ENCODE results near the gene ZNF467. TPM values are rescaled to one million over a fixed set of nuclear protein-coding genes. Genes with fewer than 3 reads are reported as not detected.
A peak's percentile ranks its signal among the peaks of the same experiment; 100 is the strongest.

Gene ZNF467
- total RNA-seq, 5 donors from 2014 or later (not counting 1 experiment from before 2014, with no cell fraction given) = 3.0 to 5.3 (median 4.5) TPM

- no peak overlapping the region for H3K4me3 ChIP-seq (ENCODE audit: control insufficient read depth in 1 of 2, extremely low read depth in 1 of 2, low read length in 1 of 2)
- ChIA-PET CTCF (interaction anchor here in 1 of 2 donors (0.6 kb wide), 1 partner anchor 53 kb away, joined by 3 read pairs; no protein-coding TSS in a partner anchor), POLR2A (no interaction called here)
- no peak overlapping the region for H3K27ac ChIP-seq (ENCODE audit: low read length)
- no peak overlapping the region for H3K27ac Mint-ChIP-seq
- H3K4me1 ChIP-seq (ENCODE audit: control insufficient read depth in 1 of 2, extremely low read depth in 1 of 2, insufficient read depth in 2 of 2, low read length in 2 of 2) = peaks cover 0 to 2% of the 10 kb centered on the region in 2 experiments
- H3K9me3 Mint-ChIP-seq = peaks cover 0 to 13% (median 0%) of the 10 kb centered on the region in 3 donors
- H3K36me3 ChIP-seq (ENCODE audit: control insufficient read depth in 2 of 2, extremely low read depth in 1 of 2, insufficient read depth in 1 of 2, low read length in 1 of 2) = no peaks in the 10 kb centered on the region
- H3K4me3 Mint-ChIP-seq = no peak overlapping the region
- WGBS (ENCODE audit: insufficient coverage) = 83% methylated on average over 8 of the region's 9 CpGs
- ATAC-seq (replicated peaks in 1 of 4) (no peak), DNase-seq (no peak)
- peaks cover 0 to 10% of the 10 kb centered on the region in 2 donors for H3K27me3 Mint-ChIP-seq
- H3K4me1 Mint-ChIP-seq = no peaks in the 10 kb centered on the region
- H3K9me3 ChIP-seq = no peaks in the 10 kb centered on the region
- H3K27me3 ChIP-seq (replicated peaks in 1 of 2; ENCODE audit: control insufficient read depth in 2 of 2, extremely low read depth in 1 of 2, insufficient read depth in 2 of 2, low read length in 1 of 2) = peaks cover 0 to 30% of the 10 kb centered on the region in 2 experiments
- H3K36me3 Mint-ChIP-seq = peaks cover 2% of the 10 kb centered on the region
Observed at GRCh38 chr7:149748076-149748874, 25.1 kb downstream of the ZNF467 start.

GRCh38 chr7:149743476-149744255 is 29.7 kb downstream of the ZNF467 start:
- H3K9me3 ChIP-seq = no peaks in the 10 kb centered on the region
- POLR2A ChIA-PET = no interaction called here
- 33% methylated on average over 1 of the region's 4 CpGs for WGBS (ENCODE audit: insufficient coverage)
- H3K4me3 Mint-ChIP-seq = no peak overlapping the region
- H3K27me3 Mint-ChIP-seq = peaks cover 27 to 38% of the 10 kb centered on the region in 2 donors
- no peaks in the 10 kb centered on the region for H3K36me3 ChIP-seq (ENCODE audit: control insufficient read depth in 2 of 2, extremely low read depth in 1 of 2, insufficient read depth in 1 of 2, low read length in 1 of 2)
- CTCF ChIA-PET = interaction anchor here in 1 of 2 donors (1.6 kb wide), 1 partner anchor 81 kb away, joined by 6 read pairs; no protein-coding TSS in a partner anchor
- peaks cover 2 to 12% of the 10 kb centered on the region in 2 experiments for H3K4me1 ChIP-seq (ENCODE audit: control insufficient read depth in 1 of 2, extremely low read depth in 1 of 2, insufficient read depth in 2 of 2, low read length in 2 of 2)
- ATAC-seq (replicated peaks in 1 of 4) (no peak), DNase-seq (no peak)
- no peak overlapping the region for H3K27ac Mint-ChIP-seq
- peaks cover 10% of the 10 kb centered on the region in 3 donors for H3K4me1 Mint-ChIP-seq
- H3K27ac ChIP-seq (ENCODE audit: low read length) = no peak overlapping the region
- no peak overlapping the region for H3K4me3 ChIP-seq (ENCODE audit: control insufficient read depth in 1 of 2, extremely low read depth in 1 of 2, low read length in 1 of 2)
- peaks cover 2 to 60% of the 10 kb centered on the region in 2 experiments for H3K27me3 ChIP-seq (replicated peaks in 1 of 2; ENCODE audit: control insufficient read depth in 2 of 2, extremely low read depth in 1 of 2, insufficient read depth in 2 of 2, low read length in 1 of 2)
- H3K36me3 Mint-ChIP-seq = no peaks in the 10 kb centered on the region
- no peaks in the 10 kb centered on the region for H3K9me3 Mint-ChIP-seq

GRCh38 chr7:149742075-149742701 is 31.2 kb downstream of the ZNF467 start:
- Mint-ChIP-seq H3K4me1 (peaks cover 10% of the 10 kb centered on the region in 3 donors), H3K4me3 (peak overlapping the region; percentile 67 to 84 (median 70)), H3K36me3 (no peaks in the 10 kb centered on the region), H3K27ac (no peak overlapping the region), H3K27me3 (peaks cover 36 to 47% of the 10 kb centered on the region in 2 donors), H3K9me3 (no peaks in the 10 kb centered on the region)
- ChIA-PET CTCF (interaction anchor here (0.6 to 1.3 kb wide), 6 partner anchors 31 to 191 kb away, joined by 3 to 19 read pairs (median 4); partner anchors contain the start of gene ZNF467 (in 1 of the 2)), POLR2A (no interaction called here)
- Histone ChIP-seq H3K27ac (ENCODE audit: low read length) (no peak overlapping the region), H3K4me1 (ENCODE audit: control insufficient read depth in 1 of 2, extremely low read depth in 1 of 2, insufficient read depth in 2 of 2, low read length in 2 of 2) (peaks cover 2 to 12% of the 10 kb centered on the region in 2 experiments), H3K27me3 (replicated peaks in 1 of 2; ENCODE audit: control insufficient read depth in 2 of 2, extremely low read depth in 1 of 2, insufficient read depth in 2 of 2, low read length in 1 of 2) (peaks cover 2 to 59% of the 10 kb centered on the region in 2 experiments), H3K36me3 (ENCODE audit: control insufficient read depth in 2 of 2, extremely low read depth in 1 of 2, insufficient read depth in 1 of 2, low read length in 1 of 2) (no peaks in the 10 kb centered on the region), H3K4me3 (ENCODE audit: control insufficient read depth in 1 of 2, extremely low read depth in 1 of 2, low read length in 1 of 2) (peak overlapping the region; percentile 5 to 53), H3K9me3 (no peaks in the 10 kb centered on the region)
- DNase-seq = peak in 30 of 35 experiments; percentile 9 to 70 (median 36)
- 2% methylated on average over 10 of the region's 17 CpGs for WGBS (ENCODE audit: insufficient coverage)
- ATAC-seq (replicated peaks in 1 of 4) = peak; percentile 65 to 85 (median 76)

GRCh38 chr7:149741629-149742028 is 31.8 kb downstream of the ZNF467 start:
- POLR2A ChIA-PET = no interaction called here
- H3K4me1 Mint-ChIP-seq = peaks cover 11 to 12% (median 11%) of the 10 kb centered on the region in 3 donors

GRCh38 chr7:149736478-149737360 is 36.7 kb downstream of the ZNF467 start:
- peaks cover 10% of the 10 kb centered on the region for H3K36me3 Mint-ChIP-seq
- no peak for ATAC-seq (replicated peaks in 1 of 4)
- Histone ChIP-seq H3K36me3 (ENCODE audit: control insufficient read depth in 2 of 2, extremely low read depth in 1 of 2, insufficient read depth in 1 of 2, low read length in 1 of 2) (peaks cover 2 to 9% of the 10 kb centered on the region in 2 donors), H3K9me3 (no peaks in the 10 kb centered on the region), H3K4me3 (ENCODE audit: control insufficient read depth in 1 of 2, extremely low read depth in 1 of 2, low read length in 1 of 2) (no peak overlapping the region), H3K27ac (ENCODE audit: low read length) (no peak overlapping the region), H3K4me1 (ENCODE audit: control insufficient read depth in 1 of 2, extremely low read depth in 1 of 2, insufficient read depth in 2 of 2, low read length in 2 of 2) (peaks cover 0 to 12% of the 10 kb centered on the region in 2 experiments), H3K27me3 (replicated peaks in 1 of 2; ENCODE audit: control insufficient read depth in 2 of 2, extremely low read depth in 1 of 2, insufficient read depth in 2 of 2, low read length in 1 of 2) (peaks cover 2 to 34% of the 10 kb centered on the region in 2 experiments)
- ChIA-PET CTCF (no interaction called here), POLR2A (no interaction called here)
- DNase-seq = peak in 1 of 35 experiments; percentile 24
- no peak overlapping the region for H3K27ac Mint-ChIP-seq
- H3K27me3 Mint-ChIP-seq = peaks cover 29 to 35% of the 10 kb centered on the region in 2 donors
- H3K4me1 Mint-ChIP-seq = peaks cover 13 to 14% (median 13%) of the 10 kb centered on the region in 3 donors
- H3K4me3 Mint-ChIP-seq = no peak overlapping the region
- no peaks in the 10 kb centered on the region for H3K9me3 Mint-ChIP-seq
- whole genome bisulfite sequencing (ENCODE audit: insufficient coverage) = 58% methylated on average over 8 of the region's 13 CpGs

More at GRCh38 chr7:149741629-149742028, 31.8 kb downstream of the ZNF467 start:
- Mint-ChIP-seq H3K4me3 (peak overlapping the region; percentile 67 to 84 (median 70)), H3K27me3 (peaks cover 38 to 51% of the 10 kb centered on the region in 2 donors), H3K27ac (no peak overlapping the region), H3K9me3 (no peaks in the 10 kb centered on the region), H3K36me3 (no peaks in the 10 kb centered on the region)
- CTCF ChIA-PET = interaction anchor here (0.6 to 2.0 kb wide), 7 partner anchors 32 to 191 kb away, joined by 3 to 19 read pairs (median 4); partner anchors contain the start of gene ZNF467 (in 1 of the 2)
- 15% methylated on average over 9 of the region's 13 CpGs for WGBS (ENCODE audit: insufficient coverage)
- Histone ChIP-seq H3K4me1 (ENCODE audit: control insufficient read depth in 1 of 2, extremely low read depth in 1 of 2, insufficient read depth in 2 of 2, low read length in 2 of 2) (peaks cover 2 to 14% of the 10 kb centered on the region in 2 experiments), H3K27ac (ENCODE audit: low read length) (no peak overlapping the region), H3K36me3 (ENCODE audit: control insufficient read depth in 2 of 2, extremely low read depth in 1 of 2, insufficient read depth in 1 of 2, low read length in 1 of 2) (no peaks in the 10 kb centered on the region), H3K27me3 (replicated peaks in 1 of 2; ENCODE audit: control insufficient read depth in 2 of 2, extremely low read depth in 1 of 2, insufficient read depth in 2 of 2, low read length in 1 of 2) (peaks cover 2 to 56% of the 10 kb centered on the region in 2 experiments), H3K9me3 (no peaks in the 10 kb centered on the region), H3K4me3 (ENCODE audit: control insufficient read depth in 1 of 2, extremely low read depth in 1 of 2, low read length in 1 of 2) (no peak overlapping the region)
- DNase-seq (peak in 2 of 35 experiments; percentile 10 to 20), ATAC-seq (replicated peaks in 1 of 4) (peak in 2 of 4 experiments; percentile 31 to 61)
